Right lobe of liver (tissue), 4 donors: ENCODE results near the gene LYST.

Source experiments
- POLR2A ChIP-seq: fragments of 450-650 bp; IDR thresholded peaks from one replicate; pipeline ENCODE4 v1.6.1; 2017; ENCODE audit warnings: antibody characterized with exemption, mild to moderate bottlenecking
- TF ChIP-seq, protein P1 (sequence below), 4 donors: fragments of 200-600 bp in 3 of 4; fragments of 450-650 bp in 1 of 4; IDR thresholded peaks; one replicate each; pipeline versions ENCODE4 v1.5.1 to v1.8.0; 2016 to 2022; ENCODE audit warnings: antibody characterized with exemption in 4 of 4, mild to moderate bottlenecking in 2 of 4
- donor health status: DM: no; HTN: no; CAD: no.
- donor health status: DM: no; HTN: no; CAD: no.
- donor health status: DM: no; HTN: yes; CAD: no.

DNA sequence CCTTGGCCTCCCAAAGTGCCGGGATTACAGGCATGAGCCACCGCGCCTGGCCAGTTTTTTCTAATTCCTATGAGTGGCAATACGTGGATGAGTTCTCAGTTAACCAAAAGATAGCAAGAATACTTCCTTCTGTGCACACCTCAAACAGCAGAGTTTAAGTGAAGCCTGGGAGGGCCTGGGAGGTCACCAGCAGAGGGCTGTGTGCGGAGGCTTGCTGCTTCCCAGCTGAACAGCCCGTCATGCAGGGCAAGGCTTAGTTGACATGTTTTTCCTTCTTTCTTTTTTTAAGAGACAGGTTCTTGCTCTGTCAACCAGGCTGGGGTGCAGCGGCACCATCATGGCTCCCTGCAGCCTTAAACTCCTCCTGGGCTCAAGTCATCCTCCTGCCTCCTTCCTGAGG lies 234.9 kb downstream of the LYST start:
- no peak for TF ChIP-seq POLR2A
- TF ChIP-seq, protein P1, sequence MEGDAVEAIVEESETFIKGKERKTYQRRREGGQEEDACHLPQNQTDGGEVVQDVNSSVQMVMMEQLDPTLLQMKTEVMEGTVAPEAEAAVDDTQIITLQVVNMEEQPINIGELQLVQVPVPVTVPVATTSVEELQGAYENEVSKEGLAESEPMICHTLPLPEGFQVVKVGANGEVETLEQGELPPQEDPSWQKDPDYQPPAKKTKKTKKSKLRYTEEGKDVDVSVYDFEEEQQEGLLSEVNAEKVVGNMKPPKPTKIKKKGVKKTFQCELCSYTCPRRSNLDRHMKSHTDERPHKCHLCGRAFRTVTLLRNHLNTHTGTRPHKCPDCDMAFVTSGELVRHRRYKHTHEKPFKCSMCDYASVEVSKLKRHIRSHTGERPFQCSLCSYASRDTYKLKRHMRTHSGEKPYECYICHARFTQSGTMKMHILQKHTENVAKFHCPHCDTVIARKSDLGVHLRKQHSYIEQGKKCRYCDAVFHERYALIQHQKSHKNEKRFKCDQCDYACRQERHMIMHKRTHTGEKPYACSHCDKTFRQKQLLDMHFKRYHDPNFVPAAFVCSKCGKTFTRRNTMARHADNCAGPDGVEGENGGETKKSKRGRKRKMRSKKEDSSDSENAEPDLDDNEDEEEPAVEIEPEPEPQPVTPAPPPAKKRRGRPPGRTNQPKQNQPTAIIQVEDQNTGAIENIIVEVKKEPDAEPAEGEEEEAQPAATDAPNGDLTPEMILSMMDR (IDR thresholded peaks at IDR 0.05) = no peak
